Tibial nerve (tissue), 4 donors: Measurements from ENCODE around the gene CATSPERZ.

Source experiments
- CTCF ChIP-seq, 5 experiments: fragments of 200-600 bp in 3 of 5; fragments of 450-650 bp in 2 of 5; sonication (generic) in 3 of 5; IDR thresholded peaks; one replicate each; pipeline ENCODE4 v1.5.1; 2016 to 2019; ENCODE audit warnings: antibody characterized with exemption in 5 of 5, mild to moderate bottlenecking in 3 of 5, moderate library complexity in 2 of 5
- EP300 ChIP-seq, 2 donors: sonication (generic); formaldehyde crosslinking; IDR thresholded peaks; one replicate each; pipeline ENCODE4 v1.6.1; 2017; ENCODE audit warnings: antibody characterized with exemption in 2 of 2, mild to moderate bottlenecking in 1 of 2
- POLR2A ChIP-seq, 2 donors: fragments of 450-650 bp; IDR thresholded peaks; one replicate each; pipeline ENCODE4 v1.6.1; 2017; ENCODE audit warnings: antibody characterized with exemption in 2 of 2, mild to moderate bottlenecking in 2 of 2, moderate library complexity in 2 of 2

GRCh38 chr11:64265176-64266160 lies 34.7 kb upstream of the CATSPERZ start:
- TF ChIP-seq CTCF (IDR thresholded peaks at IDR 0.05): no peak
- TF ChIP-seq POLR2A (IDR thresholded peaks at IDR 0.05): no peak
- no peak for TF ChIP-seq EP300 (IDR thresholded peaks at IDR 0.05)
